Left cardiac atrium (tissue), 4 donors: ENCODE data around the gene SLC25A22. TPM values are rescaled to one million over a fixed set of nuclear protein-coding genes. Genes with fewer than 3 reads are reported as not detected.

Source experiments
- ATAC-seq, 2 donors: fragments of 200-7000 bp; cut with Tn5 transposase; one replicate each; pipeline ENCODE4 v1.9.1; 2020; ENCODE audit warnings: mild to moderate bottlenecking in 2 of 2, moderate library complexity in 2 of 2
- DNase-seq: peaks from one replicate; pipeline ENCODE4 v3.0.0-alpha.2; 2020
- intact Hi-C, 2 donors: fragments of 100-400 bp; cut with DNase I; formaldehyde crosslinking; loops; one replicate each; pipeline versions ENCODE4 v1.14.1 to v1.15.1; 2022 to 2023
- total RNA-seq, 2 donors: library from RNA; stranded (reverse); fragmentation: NEBNext Ultra II Directional; extraction: Animal tissue kit (Norgen Biotek cat#: 25700); gene quantifications; one replicate each; pipeline ENCODE4 v1.2.1, GENCODE V29; 2021
- donor health status: DM: no; HTN: yes; CAD: no.
- donor health status: DM: no; HTN: yes; CAD: no; lungs with severe emphysema.
- donor health status: DM: yes; HTN: yes; CAD: no.
- donor health status: Dilated cardiomyopathy.

The SLC25A22 gene
- total RNA-seq, 2 donors from 2014 or later: 6.5 to 11.6 TPM

DNA sequence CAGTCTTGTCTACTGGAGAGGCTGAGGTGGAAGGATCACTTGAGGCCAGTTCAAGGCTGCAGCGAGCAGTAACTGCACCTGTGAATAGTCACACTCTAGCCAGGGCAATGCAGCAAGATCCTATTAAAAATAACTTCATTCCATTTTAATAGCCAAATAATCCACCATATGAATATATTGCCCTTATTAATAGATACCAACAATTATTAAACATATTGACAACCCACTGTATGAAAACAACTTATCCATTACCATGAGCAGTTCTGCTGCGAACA is 31.2 kb downstream of the SLC25A22 start:
- intact Hi-C loops: no loop called here
- no peak for DNase-seq
- no peak for ATAC-seq

DNA sequence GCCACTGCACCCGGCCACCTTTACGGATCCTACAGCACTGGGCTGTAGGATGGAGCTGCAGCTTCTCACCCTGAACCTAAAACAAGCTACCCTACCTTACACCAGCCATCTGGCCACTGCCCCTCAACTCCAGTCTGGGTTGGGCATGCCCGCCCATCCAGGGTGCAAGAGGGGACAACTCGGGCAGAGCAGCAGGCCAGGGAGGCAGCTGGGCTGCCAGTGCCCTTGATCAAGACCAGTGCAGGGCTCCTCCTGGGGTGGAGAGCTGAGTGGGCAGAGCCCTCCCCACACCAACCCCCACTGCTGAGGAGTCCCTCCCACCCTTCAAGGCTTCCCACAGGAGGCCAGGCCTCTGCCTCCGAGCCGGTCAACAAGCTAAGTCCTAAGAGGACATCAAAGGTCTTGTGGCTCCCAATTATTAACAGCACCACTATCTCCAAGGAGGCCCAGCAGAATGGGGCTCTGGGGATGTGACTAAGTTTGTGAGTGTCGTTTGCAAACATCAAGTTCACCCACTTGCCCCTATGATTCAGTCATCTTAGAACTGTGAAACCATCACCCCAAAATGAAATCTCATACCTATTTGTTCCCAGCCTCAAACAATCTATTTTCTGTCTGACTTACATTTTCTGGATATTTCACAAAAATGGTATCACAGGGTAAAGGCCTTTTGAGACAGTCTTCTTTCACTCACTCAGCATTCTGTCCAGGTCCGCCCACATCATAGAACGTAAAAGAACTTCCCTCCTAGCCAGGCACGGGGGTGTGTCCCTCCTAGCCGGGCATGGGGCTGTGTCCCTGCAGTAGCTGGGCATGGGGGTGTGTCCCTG is 31.8 kb downstream of the SLC25A22 start:
- no peak for DNase-seq
- intact Hi-C loops: no loop called here
- no peak for ATAC-seq

- DNase-seq (no peak), ATAC-seq (no peak)
- intact Hi-C loops: no loop called here
Measured at GRCh38 chr11:765802-766091, 32.3 kb downstream of the SLC25A22 start.

DNA sequence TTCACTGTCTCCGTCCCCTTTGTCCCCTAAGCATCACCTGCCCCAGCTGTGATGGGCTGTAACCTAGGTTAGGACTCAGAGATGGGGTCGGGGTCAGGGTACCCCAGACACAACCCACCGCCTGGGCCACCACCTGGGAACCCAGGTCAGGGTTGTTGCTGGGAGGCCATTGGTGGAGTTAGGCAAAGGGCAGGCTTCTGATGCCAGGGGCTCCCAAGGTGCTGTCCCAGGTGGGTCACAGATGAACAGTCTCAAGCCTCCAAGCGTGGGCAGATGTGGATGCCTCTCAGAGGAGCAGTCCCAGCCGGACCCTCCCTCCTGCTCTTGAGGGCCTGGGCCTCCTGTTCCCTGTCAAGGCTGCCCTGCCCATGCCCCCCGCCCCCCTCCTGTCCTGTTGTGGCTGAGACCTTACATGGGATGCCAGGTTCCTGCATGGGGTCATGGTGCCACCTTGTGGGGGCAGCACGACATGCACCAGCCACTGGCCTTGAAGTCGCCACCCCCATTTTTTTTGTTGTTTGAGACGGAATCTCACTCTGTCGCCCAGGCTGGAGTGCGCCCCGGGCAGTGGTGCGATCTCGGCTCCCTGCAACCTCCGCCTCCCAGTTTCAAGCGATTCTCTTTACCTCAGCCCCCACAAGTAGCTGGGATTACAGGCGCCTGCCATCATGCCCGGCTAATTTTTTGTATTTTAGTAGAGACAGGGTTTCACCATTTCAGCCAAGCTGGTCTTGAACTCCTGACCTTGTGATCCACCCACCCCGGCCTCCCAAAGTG is 32.9 kb downstream of the SLC25A22 start:
- DNase-seq: peak; percentile 60
- peak; percentile 36 to 48 for ATAC-seq

DNA sequence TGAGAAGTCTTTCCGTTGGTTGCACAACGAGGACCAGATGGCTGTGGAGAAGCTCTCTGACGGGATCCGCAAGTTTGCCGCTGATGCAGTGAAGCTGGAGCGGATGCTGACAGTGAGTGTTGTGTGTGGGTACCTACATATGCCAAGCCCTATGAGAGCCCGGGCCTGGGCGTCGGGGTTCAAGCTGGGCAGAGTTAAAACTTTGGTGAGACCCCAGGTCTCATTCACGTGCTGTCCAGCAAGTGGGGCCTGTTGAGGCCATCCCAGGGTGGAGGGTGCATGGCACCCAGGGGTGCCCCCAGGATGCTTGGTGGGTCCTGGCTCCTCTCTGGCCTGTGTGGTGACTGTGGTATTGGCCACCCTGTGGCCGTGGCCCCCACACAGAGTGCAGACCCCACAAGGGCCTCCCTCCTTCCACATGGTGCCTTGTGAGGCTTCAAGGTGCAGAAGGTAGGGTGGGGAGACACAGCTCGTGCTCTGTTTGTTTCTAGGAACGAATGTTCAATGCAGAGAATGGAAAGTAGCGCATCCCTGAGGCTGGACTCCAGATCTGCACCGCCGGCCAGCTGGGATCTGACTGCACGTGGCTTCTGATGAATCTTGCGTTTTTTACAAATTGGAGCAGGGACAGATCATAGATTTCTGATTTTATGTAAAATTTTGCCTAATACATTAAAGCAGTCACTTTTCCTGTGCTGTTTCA is 33.6 kb downstream of the SLC25A22 start:
- DNase-seq (no peak), ATAC-seq (peak in 1 of 2 donors; percentile 6)
- intact Hi-C loops: no loop called here

More for the DNA sequence above, 32.9 kb downstream of the SLC25A22 start:
- intact Hi-C loops: no loop called here

DNA sequence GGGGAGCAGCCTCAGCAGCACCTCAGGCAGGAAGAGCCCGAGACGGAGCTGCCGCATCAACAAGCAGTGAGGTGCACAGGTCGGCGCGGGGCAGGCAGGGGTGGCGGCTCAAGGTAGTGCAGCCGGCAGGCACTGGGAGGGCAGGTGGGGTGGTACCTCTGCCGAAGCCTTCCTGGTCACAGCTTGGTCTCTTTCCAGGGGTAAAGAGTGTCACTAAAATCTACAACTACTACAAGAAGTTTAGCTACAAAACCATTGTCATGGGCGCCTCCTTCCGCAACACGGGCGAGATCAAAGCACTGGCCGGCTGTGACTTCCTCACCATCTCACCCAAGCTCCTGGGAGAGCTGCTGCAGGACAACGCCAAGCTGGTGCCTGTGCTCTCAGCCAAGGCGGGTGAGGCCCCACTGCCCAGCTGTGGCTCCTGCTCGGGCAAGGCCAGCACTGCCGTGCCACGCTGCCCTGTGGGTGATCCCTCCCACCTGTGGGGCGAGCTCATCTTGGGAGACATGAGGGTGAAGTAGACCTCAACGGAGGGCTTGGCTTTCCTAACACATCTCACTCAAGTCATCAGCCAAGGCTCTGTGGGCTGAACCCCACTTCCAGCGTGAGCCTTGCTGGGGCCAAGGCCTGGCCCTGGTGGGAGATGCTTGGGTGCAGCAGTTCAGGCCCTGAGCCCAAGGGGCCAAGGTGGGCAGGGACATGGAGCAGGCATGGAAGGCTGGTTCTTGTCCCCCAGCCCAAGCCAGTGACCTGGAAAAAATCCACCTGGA is 34.3 kb downstream of the SLC25A22 start:
- intact Hi-C loops: no loop called here
- ATAC-seq (peak in 1 of 2 donors; percentile 7), DNase-seq (no peak)

- DNase-seq: no peak
- intact Hi-C loops: no loop called here
- ATAC-seq: no peak
Measured at GRCh38 chr11:763073-763463, 35.0 kb downstream of the SLC25A22 start.

DNA sequence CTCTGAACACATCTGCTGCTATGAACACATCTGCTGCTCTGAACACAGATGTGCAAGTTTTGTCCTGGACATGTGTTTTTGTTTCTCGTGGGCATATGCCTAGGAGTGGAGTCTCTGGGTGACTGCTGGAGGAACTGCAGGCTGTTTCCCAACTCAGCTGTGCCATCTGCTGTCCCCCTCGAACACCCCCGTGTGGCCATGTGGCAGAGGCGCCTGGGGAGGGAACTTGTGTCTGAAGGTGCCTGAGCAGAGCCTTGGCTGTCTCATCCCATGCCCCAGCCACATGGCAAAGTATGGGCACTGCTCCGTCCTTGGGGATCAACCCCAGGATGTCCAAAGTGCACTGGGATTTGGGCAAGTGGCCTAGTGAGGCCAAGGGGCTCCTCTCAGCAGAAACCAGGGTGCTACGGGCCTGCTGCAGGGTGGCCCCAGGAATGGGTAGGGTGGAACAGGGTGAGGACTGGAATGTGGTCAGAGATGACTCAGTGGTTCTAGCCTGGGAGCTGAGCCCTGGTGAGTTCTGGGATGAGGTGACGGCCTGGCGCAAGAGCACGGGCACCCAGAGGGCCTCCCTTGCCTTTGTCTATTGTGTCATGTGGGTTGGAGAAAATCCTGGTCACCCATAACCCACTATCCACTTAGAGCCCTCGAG is 35.5 kb downstream of the SLC25A22 start:
- no peak for DNase-seq
- intact Hi-C loops: no loop called here
- peak; percentile 14 to 74 for ATAC-seq

DNA sequence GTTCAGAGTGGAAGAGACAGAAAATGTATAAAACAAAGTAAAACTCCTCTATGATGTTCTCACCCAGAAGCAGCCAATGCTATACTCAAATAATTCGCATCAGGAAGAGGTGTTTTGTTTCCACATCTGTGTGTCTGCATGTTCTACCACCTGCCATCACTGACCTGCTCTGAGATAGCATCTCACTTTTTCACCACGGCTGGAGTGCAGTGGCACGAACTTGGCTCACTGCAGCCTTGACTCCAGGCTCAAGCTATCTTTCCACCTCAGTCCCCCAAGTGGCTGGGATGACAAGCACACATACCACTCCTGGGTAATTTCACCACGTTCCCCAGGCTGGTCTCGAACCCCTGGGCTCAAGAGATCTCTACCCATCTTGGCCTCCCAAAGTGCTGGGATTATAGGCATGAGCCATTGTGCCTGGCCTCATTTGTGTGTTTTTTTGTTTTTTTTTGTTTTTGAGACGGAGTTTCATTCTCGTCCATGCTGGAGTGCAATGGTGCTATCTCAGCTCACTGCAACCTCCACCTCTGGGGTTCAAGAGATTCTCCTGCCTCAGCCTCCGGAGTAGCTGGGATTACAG is 36.5 kb downstream of the SLC25A22 start:
- intact Hi-C loops: no loop called here
- DNase-seq: no peak
- ATAC-seq: no peak

DNA sequence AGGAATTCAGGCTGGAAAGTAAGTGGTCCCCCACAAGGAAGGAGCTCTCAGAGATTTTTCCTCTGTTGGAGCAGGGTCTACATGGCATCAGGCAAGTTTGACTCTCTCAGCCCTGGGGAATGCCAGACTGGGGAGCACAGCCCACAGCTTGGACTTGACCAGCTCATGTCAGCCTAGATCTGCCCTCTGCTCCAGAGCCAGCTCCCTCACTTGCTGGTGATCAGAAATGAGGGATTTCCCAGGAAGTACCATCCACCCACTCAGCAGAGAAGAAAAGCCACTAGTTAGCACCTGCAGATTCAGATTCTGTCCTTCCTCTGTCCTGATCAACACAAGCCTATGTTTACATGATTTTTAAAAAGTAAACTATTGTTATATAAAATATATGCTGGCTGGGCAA is 37.8 kb downstream of the SLC25A22 start:
- DNase-seq (no peak), ATAC-seq (no peak)
- intact Hi-C loops: no loop called here

DNA sequence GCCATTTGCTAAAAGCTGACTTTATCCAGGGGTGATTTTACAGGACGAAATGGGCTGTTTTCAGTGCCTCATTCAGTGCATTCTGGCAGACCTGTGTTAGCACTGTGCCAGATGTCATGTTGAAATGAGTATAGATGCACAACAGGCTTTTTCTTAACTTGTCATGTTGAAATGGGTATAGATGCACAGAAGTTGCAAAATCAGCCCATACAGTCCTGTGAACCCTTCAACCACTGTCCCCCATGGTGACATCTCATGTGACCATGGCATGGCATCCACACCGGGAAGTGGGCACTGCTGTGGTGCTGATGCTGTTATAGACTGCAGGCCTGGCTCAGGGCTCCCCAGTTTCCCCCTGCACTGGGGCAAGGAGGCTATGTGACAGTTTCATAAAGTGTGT is 48.4 kb downstream of the SLC25A22 start:
- ATAC-seq: no peak

GRCh38 chr11:748007-748359 is 50.1 kb downstream of the SLC25A22 start:
- ATAC-seq: peak; percentile 5 to 34
- intact Hi-C loops: no loop called here
- DNase-seq: no peak

More for the DNA sequence above, 48.4 kb downstream of the SLC25A22 start:
- DNase-seq: no peak
- intact Hi-C loops: no loop called here

GRCh38 chr11:747158-748006 is 50.7 kb downstream of the SLC25A22 start, which contains the start of gene TALDO1:
Gene TALDO1, plus strand, starts transcription at chr11:747464. Its CDS starts 18 bp downstream, at chr11:747482.
- ATAC-seq (peak; percentile 98 to 99), DNase-seq (peak; percentile 93)
- intact Hi-C loops: no loop called here

DNA sequence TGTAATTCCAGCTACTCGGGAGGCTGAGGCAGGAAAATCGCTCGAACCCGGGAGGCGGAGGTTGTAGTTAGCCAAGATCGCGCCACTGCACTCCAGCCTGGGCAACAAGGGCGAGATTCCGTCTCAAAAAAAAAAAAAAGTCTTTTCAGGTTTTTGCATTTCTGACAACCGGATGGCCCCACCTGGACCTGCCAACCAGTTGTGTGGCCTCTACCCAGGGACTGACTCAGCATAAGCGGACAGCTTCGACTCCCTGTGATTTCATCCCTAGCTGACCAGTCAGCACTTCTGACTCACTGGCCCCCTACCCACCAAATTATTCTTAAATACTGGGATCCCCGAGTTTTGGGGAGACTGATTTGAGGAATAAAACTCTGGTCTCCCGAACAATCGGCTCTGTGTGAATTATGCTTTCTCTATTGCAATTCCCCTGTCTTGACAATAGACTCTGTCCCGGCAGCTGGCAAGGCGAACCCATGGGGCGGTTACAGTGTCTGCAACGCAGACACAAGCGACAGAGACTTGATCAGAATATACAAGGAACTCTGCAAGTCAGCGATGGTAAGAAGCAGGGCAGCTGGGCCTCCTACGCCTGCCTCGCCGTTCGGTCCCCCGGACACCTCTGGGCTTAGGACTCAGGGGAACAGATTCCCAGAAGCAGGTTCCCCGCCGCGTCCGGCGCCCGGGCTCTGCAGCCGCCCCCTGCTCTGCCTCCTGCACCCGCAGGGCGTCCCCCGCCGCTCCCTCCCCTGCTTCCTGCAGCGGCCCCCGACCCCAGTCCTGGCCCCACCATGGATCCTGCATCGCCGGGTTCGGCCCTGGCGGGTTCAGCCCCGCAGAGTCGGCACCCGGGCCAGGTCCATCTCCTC is 51.6 kb downstream of the SLC25A22 start:
- intact Hi-C loops: no loop called here
- ATAC-seq (peak; percentile 12 to 48), DNase-seq (no peak)

DNA sequence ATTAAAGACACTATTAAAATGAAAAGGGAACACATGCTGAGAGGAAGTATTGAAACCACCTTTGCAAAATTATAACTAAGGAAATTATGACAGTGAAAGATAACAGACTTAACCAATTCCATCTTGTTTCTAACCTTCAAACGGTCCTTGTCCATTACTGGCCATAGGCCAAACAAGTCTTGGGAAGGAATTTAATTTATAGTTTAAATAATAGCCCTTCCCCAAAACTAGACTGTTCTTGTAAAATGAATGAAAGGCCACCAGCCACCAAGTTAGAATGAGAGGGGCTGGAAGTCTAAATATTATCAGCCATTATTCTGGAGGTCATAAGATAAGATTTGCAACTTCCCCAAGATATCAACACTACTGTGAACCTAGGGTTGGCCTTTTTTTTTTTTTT is 52.7 kb downstream of the SLC25A22 start:
- no peak for DNase-seq
- ATAC-seq: no peak
- intact Hi-C loops: no loop called here

DNA sequence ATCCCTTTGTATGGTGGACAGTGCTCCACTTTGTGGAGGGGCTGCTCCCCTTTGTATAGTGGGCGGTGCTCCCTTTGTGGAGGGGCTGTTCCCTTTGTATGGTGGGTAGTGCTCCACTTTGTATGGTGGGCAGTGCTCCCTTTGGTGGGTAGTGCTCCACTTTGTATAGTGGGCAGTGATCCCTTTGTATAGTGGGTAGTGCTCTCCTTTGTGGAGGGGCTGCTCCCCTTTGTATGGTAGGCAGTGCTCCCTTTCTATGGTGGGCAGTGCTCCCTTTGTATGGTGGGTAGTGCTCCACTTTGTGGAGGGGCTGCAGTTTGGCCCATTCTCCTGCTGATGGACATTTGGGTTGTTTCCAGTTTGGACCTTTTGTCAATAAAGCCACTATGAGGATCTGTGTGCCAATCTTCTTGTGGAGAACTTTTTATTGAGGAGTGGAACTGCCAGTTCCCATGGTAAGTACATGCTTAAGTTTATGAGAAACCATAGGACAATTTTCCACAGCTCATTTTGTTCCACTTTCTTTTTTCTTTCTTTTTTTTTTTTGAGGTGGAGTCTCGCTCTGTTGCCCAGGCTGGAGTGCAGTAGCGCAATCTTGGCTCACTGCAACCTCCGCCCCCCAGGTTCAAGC is 55.4 kb downstream of the SLC25A22 start:
- no peak for ATAC-seq
- intact Hi-C loops: no loop called here

More for the DNA sequence above, 55.4 kb downstream of the SLC25A22 start:
- no peak for DNase-seq
